HepG2 (cell line): ENCODE data around the gene RUVBL2. TPM values are rescaled to one million over a fixed set of nuclear protein-coding genes. Genes with fewer than 3 reads are reported as not detected.

Experiments used
- ATAC-seq: fragments of 200-7000 bp; cut with Tn5 transposase; 3 replicates; pipeline ENCODE4 v1.9.1; 2020; ENCODE audit warnings: mild to moderate bottlenecking, moderate library complexity
- Bru-seq: library from RNA; stranded (reverse); fragments of 400-500 nt; gene quantifications from one replicate; lab custom pipeline; 2021; lab: Mats Ljungman, UMichigan
- BruChase-seq, 2 experiments: library from RNA; stranded (reverse); fragments of 400-500 nt; gene quantifications; one replicate each; lab custom pipeline; 2021; lab: Mats Ljungman, UMichigan
- BruUV-seq: library from RNA; stranded (reverse); fragments of 400-500 nt; replicated peaks from 2 replicates; lab custom pipeline; 2021; lab: Mats Ljungman, UMichigan
- CTCF ChIA-PET: fragments of 300-600 bp; formaldehyde crosslinking; extraction: SDS; loops from one replicate; lab custom pipeline; 2021; ENCODE audit warnings: low total read pairs, inconsistent platforms, low intra/inter-chr PET ratio; lab: Yijun Ruan, JAX
- POLR2A ChIA-PET: fragments of 350-600 bp; sonication (Branson Sonifier 250); formaldehyde crosslinking; loops from one replicate; lab custom pipeline; 2020; ENCODE audit warnings: antibody characterized with exemption, inconsistent platforms; lab: Yijun Ruan, JAX
- DNase-seq: peaks from one replicate; pipeline ENCODE4 v3.0.0-alpha.2; 2015; ENCODE audit warnings: low spot score
- FAIRE-seq: peaks from 3 replicates; lab custom pipeline; 2011; peaks lifted over from hg19 to GRCh38; lab: Jason Lieb, UNC
- H2AFZ ChIP-seq: one replicate; pipeline ENCODE4 v1.6.1; 2011; ENCODE audit warnings: low read length, inconsistent platforms
- H3K27ac ChIP-seq: fragments of 300-600 bp; 3 replicates; pipeline ENCODE4 v1.8.0; 2011; ENCODE audit warnings: mixed run types, mild to moderate bottlenecking, mixed read lengths, low read length, inconsistent platforms; ENCODE audit not compliant: insufficient read depth; ENCODE audit errors: extremely low read length
- H3K27me3 ChIP-seq, 2 experiments: fragments of 200-600 bp in 1 of 2; 2 replicates in 1 of 2; 3 replicates in 1 of 2; pipeline versions ENCODE4 v1.6.0 to v1.8.0; 2011; ENCODE audit warnings: low read length in 2 of 2, mild to moderate bottlenecking in 2 of 2, moderate library complexity in 2 of 2, inconsistent platforms in 1 of 2; ENCODE audit not compliant: insufficient read depth in 2 of 2, control insufficient read depth in 1 of 2
- H3K36me3 ChIP-seq, 2 experiments: fragments of 200-600 bp in 1 of 2; replicated peaks in 1 of 2; 2 replicates in 1 of 2; 3 replicates in 1 of 2; pipeline versions ENCODE4 v1.5.1 to v1.8.0; 2011; ENCODE audit warnings: low read length in 2 of 2, inconsistent platforms in 1 of 2; ENCODE audit not compliant: insufficient read depth in 2 of 2, control insufficient read depth in 1 of 2
- H3K4me1 ChIP-seq: 2 replicates; pipeline ENCODE4 v1.5.1; 2012; ENCODE audit warnings: low read length, inconsistent platforms; ENCODE audit not compliant: insufficient read depth
- H3K4me2 ChIP-seq: 2 replicates; pipeline ENCODE4 v1.6.0; 2011; ENCODE audit warnings: low read depth, low read length, inconsistent platforms
- H3K4me3 ChIP-seq, 3 experiments: fragments of 200-600 bp in 1 of 3; sonication (generic), shearing (Covaris generic) in 1 of 3; replicated peaks in 1 of 3; 2 replicates each; pipeline ENCODE4 v1.5.1; 2011 to 2016; ENCODE audit warnings: low read length in 3 of 3, inconsistent platforms in 2 of 3, low read depth in 2 of 3, mild to moderate bottlenecking in 2 of 3, control low read depth in 1 of 3, mixed read lengths in 1 of 3; ENCODE audit not compliant: insufficient read depth in 1 of 3
- H3K79me2 ChIP-seq: one replicate; pipeline ENCODE4 v1.6.1; 2011; ENCODE audit warnings: low read length, inconsistent platforms; ENCODE audit not compliant: insufficient read depth
- H3K9ac ChIP-seq: 2 replicates; pipeline ENCODE4 v1.6.0; 2011; ENCODE audit warnings: mild to moderate bottlenecking, low read depth, low read length, inconsistent platforms; ENCODE audit not compliant: insufficient read depth
- H3K9me3 ChIP-seq: 2 replicates; pipeline ENCODE4 v1.5.1; 2012; ENCODE audit warnings: mild to moderate bottlenecking, low read length
- H4K20me1 ChIP-seq: 2 replicates; pipeline ENCODE4 v1.6.0; 2011; ENCODE audit warnings: inconsistent platforms, mild to moderate bottlenecking, low read length, moderate library complexity; ENCODE audit not compliant: insufficient read depth
- DR1 ChIP-seq: sonication (generic); formaldehyde crosslinking; IDR thresholded peaks from 2 replicates; pipeline ENCODE4 v1.8.0; 2021; ENCODE audit warnings: mild to moderate bottlenecking, missing genetic modification reagents, inconsistent platforms
- KLF13 ChIP-seq: sonication (generic); formaldehyde crosslinking; IDR thresholded peaks from 2 replicates; pipeline ENCODE4 v1.4.0; 2020; ENCODE audit warnings: mild to moderate bottlenecking, missing genetic modification reagents
- MAFF ChIP-seq: IDR thresholded peaks from 2 replicates; pipeline ENCODE4 v1.6.1; 2011; ENCODE audit warnings: low read depth, low read length, improper control_type of control experiment
- NR2F6 ChIP-seq, 2 experiments: IDR thresholded peaks; 2 replicates each; pipeline ENCODE4 v1.6.1; 2016; ENCODE audit warnings: antibody characterized with exemption in 1 of 2, mild to moderate bottlenecking in 1 of 2
- PHB2 ChIP-seq: fragments of 450-650 bp; IDR thresholded peaks from 2 replicates; pipeline ENCODE4 v1.6.1; 2018; ENCODE audit not compliant: partially characterized antibody
- POLR2AphosphoS5 ChIP-seq: IDR thresholded peaks from 2 replicates; pipeline ENCODE4 v1.6.1; 2012; ENCODE audit warnings: low read depth, low read length
- RBFOX2 ChIP-seq: fragments of 200-400 bp; formaldehyde crosslinking; IDR thresholded peaks from 2 replicates; pipeline ENCODE4 v1.6.1; 2017; ENCODE audit warnings: low read depth, mild to moderate bottlenecking, low read length
- SIN3A ChIP-seq: IDR thresholded peaks from 2 replicates; pipeline ENCODE4 v1.6.1; 2011; ENCODE audit warnings: low read depth, mild to moderate bottlenecking, control low read depth, low read length, borderline replicate concordance
- THRA ChIP-seq: sonication (generic); formaldehyde crosslinking; IDR thresholded peaks from 2 replicates; pipeline ENCODE4 v1.4.0; 2020; ENCODE audit warnings: missing genetic modification reagents, borderline replicate concordance
- U2AF1 ChIP-seq: fragments of 200-400 bp; formaldehyde crosslinking; optimal IDR thresholded peaks from 2 replicates; pipeline ENCODE3; 2017; ENCODE audit warnings: mild to moderate bottlenecking, low read depth, low read length
- ZFP36 ChIP-seq: fragments of 150-350 bp; IDR thresholded peaks from 2 replicates; pipeline ENCODE4 v1.6.1; 2018; ENCODE audit warnings: borderline replicate concordance, low read length, low read depth; ENCODE audit not compliant: partially characterized antibody
- ZIK1 ChIP-seq: sonication (generic); formaldehyde crosslinking; IDR thresholded peaks from 2 replicates; pipeline ENCODE4 v1.5.0; 2020; ENCODE audit warnings: mild to moderate bottlenecking, low read depth, missing genetic modification reagents, borderline replicate concordance
- ZNF337 ChIP-seq: sonication (generic); formaldehyde crosslinking; IDR thresholded peaks from 2 replicates; pipeline ENCODE4 v1.5.1; 2020; ENCODE audit warnings: missing genetic modification reagents, low read depth, mild to moderate bottlenecking, borderline replicate concordance
- ZNF773 ChIP-seq: sonication (generic); formaldehyde crosslinking; IDR thresholded peaks from 2 replicates; pipeline ENCODE4 v1.4.0; 2020; ENCODE audit warnings: missing genetic modification reagents, borderline replicate concordance
- WGBS: methylation state at CpG from one replicate; pipeline ENCODE4 v1.1.6; 2017; ENCODE audit warnings: low lambda C conversion rate; 5-methylcytosine and 5-hydroxymethylcytosine counted together
- in situ Hi-C: cut with HindIII; loops from 2 replicates; pipeline ENCODE4 v1.10.0; 2017; ENCODE audit warnings: low pct_unique_long_range_greater_than_20kb; ENCODE audit not compliant: extremely low pct_ligation_motif_present
- intact Hi-C: fragments of 100-400 bp; cut with micrococcal nuclease; formaldehyde crosslinking; loops from one replicate; pipeline ENCODE4 v1.10.0; 2022; ENCODE audit not compliant: unreplicated experiment
- long read RNA-seq, 2 experiments: library from RNA in 1 of 2; library from polyadenylated mRNA in 1 of 2; stranded (forward) in 1 of 2; unstranded in 1 of 2; transcript quantifications; one replicate each; pipeline ENCODE4 v2.0.0, GENCODE V29; 2019 to 2022
- polyA minus RNA-seq, 3 experiments: library from RNA; depleted of rRNA, polyadenylated mRNA; stranded (reverse); fragments of >200 nt; gene quantifications; 2 replicates each; pipeline ENCODE4 v1.2.3, GENCODE V29; 2011; ENCODE audit warnings: low replicate concordance in 1 of 3
- polyA plus RNA-seq, 8 experiments: library from polyadenylated mRNA; depleted of rRNA in 3 of 8; stranded (reverse) in 7 of 8; unstranded in 1 of 8; fragments of >200 nt; fragmentation: Illumina TruSeq in 4 of 8; extraction: Trizol in 4 of 8; gene quantifications; 2 replicates each; pipeline versions ENCODE4 v1.2.1 to v1.2.3, GENCODE V29; 2011 to 2016; ENCODE audit warnings: low read depth in 4 of 8, missing spikeins in 1 of 8, mixed read lengths in 1 of 8; ENCODE audit not compliant: insufficient read depth in 1 of 8
- total RNA-seq, 5 experiments: library from RNA; depleted of rRNA; stranded (reverse); fragments of >200 nt; fragmentation: Illumina TruSeq; extraction: Trizol; gene quantifications; 2 replicates each; pipeline ENCODE4 v1.2.3, GENCODE V29; 2016; ENCODE audit warnings: low read depth in 1 of 5

Gene RUVBL2
- total RNA-seq (2016; rRNA removed; fragmentation: Illumina TruSeq; extraction: Trizol) (108 and 122 TPM in 2 replicates), polyA plus RNA-seq (2011; rRNA removed) (109 and 120 TPM in 2 replicates), polyA minus RNA-seq (2011; rRNA and poly(A)+ RNA removed; ENCODE audit: low replicate concordance) (203 and 355 TPM in 2 replicates), Bru-seq, nascent RNA (percentile 56 among the genes with signal in this experiment), BruChase-seq, experiment 1, labeled RNA remaining after a 6-hour chase (percentile 60 among the genes with signal in this experiment), BruChase-seq, experiment 2, labeled RNA remaining after a 2-hour chase (percentile 56 among the genes with signal in this experiment)
- 42.8 and 44.4 TPM in 2 replicates for total RNA-seq (2016; cell fraction: cytosol; rRNA removed; fragmentation: Illumina TruSeq; extraction: Trizol; ENCODE audit: low read depth)
- total RNA-seq (2016; cell fraction: insoluble cytoplasmic fraction; rRNA removed; fragmentation: Illumina TruSeq; extraction: Trizol): 98.2 and 127 TPM in 2 replicates
- 53.1 and 56.0 TPM in 2 replicates for total RNA-seq (2016; cell fraction: membrane; rRNA removed; fragmentation: Illumina TruSeq; extraction: Trizol)
- 57.1 and 62.8 TPM in 2 replicates for total RNA-seq (2016; cell fraction: nucleus; rRNA removed; fragmentation: Illumina TruSeq; extraction: Trizol)
- polyA plus RNA-seq (2011; cell fraction: cytosol; rRNA removed): 120 and 188 TPM in 2 replicates
- 169 and 241 TPM in 2 replicates for polyA plus RNA-seq (2011; cell fraction: nucleus; rRNA removed)
- polyA plus RNA-seq (2012): 71.6 and 76.0 TPM in 2 replicates
- polyA plus RNA-seq (2016; cell fraction: cytosol; fragmentation: Illumina TruSeq; extraction: Trizol; ENCODE audit: low read depth): 38.1 and 42.9 TPM in 2 replicates
- polyA plus RNA-seq (2016; cell fraction: insoluble cytoplasmic fraction; fragmentation: Illumina TruSeq; extraction: Trizol; ENCODE audit: low read depth): 87.8 and 103 TPM in 2 replicates
- 44.0 and 49.8 TPM in 2 replicates for polyA plus RNA-seq (2016; cell fraction: membrane; fragmentation: Illumina TruSeq; extraction: Trizol; ENCODE audit: low read depth)
- 101 and 102 TPM in 2 replicates for polyA plus RNA-seq (2016; cell fraction: nucleus; fragmentation: Illumina TruSeq; extraction: Trizol; ENCODE audit: insufficient read depth, low read depth)
- 65.7 and 86.3 TPM in 2 replicates for polyA minus RNA-seq (2011; cell fraction: cytosol; rRNA and poly(A)+ RNA removed)
- 47.3 and 59.2 TPM in 2 replicates for polyA minus RNA-seq (2011; cell fraction: nucleus; rRNA and poly(A)+ RNA removed)
- long read RNA-seq, experiment 1, transcript RUVBL2-206 (15 exons, 2,009 nt): major isoform, 178 of 277 reads
- long read RNA-seq, experiment 1, partial matches to known transcripts: 62 of 277 reads
- long read RNA-seq, experiment 1, other reads (novel, unspliced or antisense): 37 of 277 reads
- long read RNA-seq, experiment 2, transcript RUVBL2-206 (15 exons, 2,009 nt): major isoform, 54 of 221 reads
- long read RNA-seq, experiment 2, partial matches to known transcripts: 131 of 221 reads
- long read RNA-seq, experiment 2, other reads (novel, unspliced or antisense): 31 of 221 reads

DNA sequence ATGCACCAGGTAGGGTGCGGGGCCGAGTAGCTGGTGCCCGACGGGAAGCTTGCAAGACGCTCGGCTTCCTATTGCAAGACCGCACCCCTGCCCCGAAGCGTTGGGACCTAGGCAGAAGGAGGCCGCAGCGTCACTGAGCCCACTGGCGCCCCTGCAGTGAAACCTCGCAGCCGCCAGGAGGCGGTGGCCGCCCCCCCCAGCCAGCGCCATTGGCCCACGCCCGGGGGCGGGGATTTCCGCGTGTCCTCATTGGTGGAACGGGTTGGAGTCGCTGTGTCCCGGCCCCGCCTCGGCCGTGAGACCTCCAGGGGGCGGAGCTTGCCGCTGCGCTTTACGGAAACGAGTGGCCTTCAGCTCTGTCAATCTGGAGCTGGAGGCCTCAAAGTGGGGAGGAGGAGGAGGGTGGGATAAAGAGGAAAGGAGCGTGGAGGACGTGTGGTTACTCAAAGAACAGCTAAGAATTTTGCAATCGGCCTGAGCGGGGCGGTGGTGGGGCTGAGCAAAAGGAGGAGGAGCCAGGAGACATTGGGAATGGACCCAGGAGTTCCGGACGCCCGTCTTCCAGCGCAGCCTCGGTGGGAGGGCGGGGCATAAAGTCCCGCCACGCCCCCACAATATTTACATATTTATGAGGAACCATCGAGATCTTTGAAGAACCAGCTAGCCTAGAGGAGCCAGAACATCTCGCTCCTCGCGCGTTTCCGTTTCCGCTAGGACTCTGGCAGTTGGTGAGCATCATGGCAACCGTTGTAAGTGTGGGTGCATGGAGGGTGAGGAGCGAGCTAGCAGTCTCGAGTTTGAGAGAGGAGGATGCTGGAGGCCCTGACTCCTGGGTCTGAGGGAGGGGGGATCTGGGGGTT lies at the start of gene RUVBL2, which contains the start of gene GYS1:
Gene RUVBL2, plus strand, starts transcription at position 713 of the 860 bp plus-strand sequence. Its CDS starts 25 bp downstream, at position 738.
Gene GYS1, minus strand, starts transcription at position 135 of the 860 bp plus-strand sequence. CDS start 197 bp downstream, outside the sequence.
- no TSS peak for BruUV-seq
- H3K36me3 ChIP-seq: peaks cover 4 to 10% of the 10 kb centered on the region in 2 experiments; a peak in 4 of 5 replicates
- H3K4me1 ChIP-seq: peaks cover 41% of the 10 kb centered on the region
- ChIA-PET POLR2A (interaction anchor here (0.5 to 3.7 kb wide), 35 partner anchors 9 to 683 kb away, joined by 3 to 57 read pairs (median 5); partner anchors contain the start of genes ALDH16A1, BAX, FTL and HRC), CTCF (no interaction called here)
- no peaks in the 10 kb centered on the region for H3K9me3 ChIP-seq
- ATAC-seq (peak; percentile 90), DNase-seq (peak; percentile 99), FAIRE-seq (peak; percentile 98)
- in situ Hi-C loops (no loop called here), intact Hi-C loops (no loop called here)
- H2AFZ ChIP-seq: peak within 1 kb of the TSS; percentile 29
- 1% methylated on average over 21 of the region's 56 CpGs for WGBS
- peak within 1 kb of the TSS; percentile 90 to 98 (median 98) for H3K4me3 ChIP-seq
- H3K27me3 ChIP-seq: no peaks in the 10 kb centered on the region; a peak in 1 of 5 replicates
- no peaks in the 10 kb centered on the region for H4K20me1 ChIP-seq
- H3K79me2 ChIP-seq: peaks cover 59% of the 10 kb centered on the region
- peak within 1 kb of the TSS; percentile 85 for H3K9ac ChIP-seq
- H3K4me2 ChIP-seq: peak within 1 kb of the TSS; percentile 93
- H3K27ac ChIP-seq: peak within 1 kb of the TSS; percentile 80
- TF ChIP-seq POLR2AphosphoS5 (peak; percentile 96), ZNF773 (CRISPR knock-in tag) (no peak), MAFF (no peak), DR1 (CRISPR knock-in tag) (peak; percentile 56; the same call in 1 of the 2 replicates), ZIK1 (0 out of 2 replicates have a peak, but pooled peaks have one; percentile 14), ZNF337 (CRISPR knock-in tag) (0 out of 2 replicates have a peak, but pooled peaks have one; percentile 54), THRA (CRISPR knock-in tag) (0 out of 2 replicates have a peak, but pooled peaks have one; percentile 32), SIN3A (peak; percentile 86), U2AF1 (no peak), NR2F6 (IDR thresholded peaks at IDR 0.05) (no peak), NR2F6 (CRISPR knock-in tag; IDR thresholded peaks at IDR 0.05) (no peak), ZFP36 (no peak), KLF13 (CRISPR knock-in tag) (no peak), PHB2 (no peak), RBFOX2 (peak; percentile 78)
